Stimulated activated CD8-positive, alpha-beta memory T cell treated with anti-CD3 and anti-CD28 coated beads, Interleukin-2, amount 100 ng/mL, for 1 hour (primary cell): ENCODE data around the gene IFI30.
"Not testable (repeated sequence)": the region's sequence is repeated elsewhere in the genome, so short reads cannot be mapped to it uniquely, and the experiment has no call there.

Experiments
- DNase-seq, 2 donors: peaks; one replicate each; pipeline ENCODE4 v3.0.0-alpha.2; 2020; ENCODE audit warnings: low read depth in 2 of 2

Gene IFI30

DNA sequence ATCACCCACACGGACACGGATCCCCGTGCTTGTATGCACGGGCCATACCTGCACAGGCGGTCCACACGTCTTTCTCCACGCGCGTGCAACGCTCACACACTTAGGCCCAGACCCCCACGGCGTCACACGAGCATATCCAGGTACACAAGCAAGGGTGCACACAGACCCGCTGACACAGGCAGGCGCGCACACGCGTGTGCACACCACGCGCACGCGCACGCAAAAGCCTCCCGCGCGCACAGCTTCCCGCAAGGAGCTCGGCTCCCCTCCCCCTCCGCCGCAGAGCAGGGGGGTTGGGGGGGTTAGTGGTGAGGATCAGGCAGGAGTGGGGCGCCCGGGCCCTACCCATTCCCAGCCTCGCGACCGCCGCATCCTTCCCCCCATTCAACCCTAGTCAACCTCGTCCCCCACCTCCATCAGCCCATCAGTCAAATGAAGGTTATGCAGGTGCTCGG lies 29.8 kb downstream of the IFI30 start:
- no peak for DNase-seq

DNA sequence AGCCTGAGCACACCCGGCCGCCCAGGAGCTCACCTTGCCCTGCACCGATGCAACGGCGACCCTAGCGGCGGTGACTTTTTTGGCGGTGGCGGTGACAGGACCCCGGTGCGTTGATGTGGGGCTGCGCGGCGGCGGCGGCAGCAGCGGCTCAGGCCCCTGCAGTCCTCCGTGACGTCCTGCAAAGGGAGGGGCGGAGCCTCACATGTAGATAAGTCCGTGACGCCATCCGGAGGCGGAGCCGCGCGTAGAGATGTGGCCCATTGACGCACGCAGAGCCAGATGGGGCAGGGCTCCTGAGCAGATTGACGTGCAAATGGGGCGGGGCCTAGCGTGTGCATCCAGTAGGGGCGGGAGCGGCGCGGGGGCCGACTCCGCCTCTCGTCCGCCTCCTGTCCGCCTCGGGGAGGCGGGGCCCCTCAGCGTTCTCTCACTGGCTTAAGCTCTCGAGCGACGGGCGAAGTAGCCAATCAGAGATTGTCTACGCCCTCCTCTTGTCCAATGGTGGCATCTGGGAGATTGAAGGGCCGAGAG lies 30.3 kb downstream of the IFI30 start, which contains the start of gene RAB3A:
Gene RAB3A, minus strand, starts transcription at position 180 of the 531 bp plus-strand sequence. CDS start 1,302 bp downstream, outside the sequence.
- peak; percentile 98 to 99 for DNase-seq

DNA sequence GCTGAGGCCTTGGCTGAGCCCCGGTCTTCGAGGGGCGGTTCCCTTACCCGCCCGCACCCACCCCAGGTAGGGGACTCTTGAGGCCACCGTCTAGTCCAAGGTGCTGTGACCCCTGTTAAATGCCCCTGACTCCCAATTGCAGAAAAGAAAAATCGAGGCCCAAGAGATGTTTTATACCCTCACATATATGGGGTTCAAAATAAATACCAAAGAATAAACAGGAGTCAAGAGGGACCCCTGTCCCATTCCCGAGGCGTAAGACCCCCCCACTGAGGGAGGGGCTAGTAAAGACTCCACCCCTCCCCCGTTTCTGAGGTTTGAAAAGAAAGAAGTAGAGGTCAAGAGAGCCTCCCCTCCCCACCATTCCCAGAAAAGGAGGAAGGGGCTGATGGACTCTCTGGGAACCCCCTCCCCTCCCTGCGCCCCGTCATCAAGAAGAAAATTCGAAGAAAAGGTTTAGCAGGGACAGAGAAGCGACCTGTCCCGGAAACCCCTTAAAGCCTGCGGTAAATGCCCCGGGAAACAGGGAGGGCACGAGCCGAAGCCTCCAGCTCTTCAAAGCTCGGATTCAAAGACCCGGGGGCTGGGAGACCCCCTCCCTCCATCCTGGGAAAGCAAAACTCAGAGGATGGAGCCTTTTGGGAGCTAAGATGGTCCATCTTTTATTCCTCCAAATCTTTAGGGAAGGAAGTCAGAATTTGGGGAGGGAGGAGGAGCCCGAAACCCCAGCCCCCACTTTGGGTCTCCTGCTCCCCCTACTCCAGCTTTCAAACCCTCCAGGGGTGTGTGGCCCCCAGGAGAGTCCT lies 31.0 kb downstream of the IFI30 start:
- no peak for DNase-seq

DNA sequence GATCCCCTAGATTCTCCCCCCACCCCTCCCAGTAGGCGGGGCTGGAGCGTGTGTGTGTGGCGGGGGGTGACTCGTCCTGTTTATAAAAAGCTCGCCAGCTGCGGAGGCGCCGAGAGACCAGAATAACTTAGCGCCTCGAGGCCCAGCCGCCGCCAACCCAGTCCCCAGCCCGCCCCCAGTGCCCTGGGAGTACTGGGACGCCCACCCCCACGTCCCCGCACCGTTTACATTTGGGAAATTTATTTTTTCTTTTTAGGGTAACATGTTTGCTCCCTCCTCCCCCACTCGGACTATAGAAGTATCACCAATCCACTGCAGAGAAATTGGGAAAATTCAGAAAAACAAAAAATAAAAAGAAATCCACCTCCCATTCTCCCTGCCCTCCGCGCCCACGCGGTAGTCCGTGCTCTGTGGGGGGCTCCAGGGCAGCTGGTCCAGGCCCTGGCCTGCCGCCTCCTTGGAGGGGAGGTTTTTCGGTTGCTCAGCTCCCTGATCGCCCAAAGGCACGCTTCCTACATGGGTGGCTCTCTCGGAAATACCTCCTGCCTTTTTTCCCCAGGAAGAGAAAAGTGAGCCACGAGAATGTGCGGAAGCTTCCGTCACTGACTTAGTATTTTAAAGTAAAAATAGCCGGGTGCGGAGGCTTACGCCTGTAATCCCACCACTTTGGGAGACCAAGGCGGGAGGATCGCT lies 31.7 kb downstream of the IFI30 start:
- peak in 1 of 2 donors; percentile 40 for DNase-seq

DNA sequence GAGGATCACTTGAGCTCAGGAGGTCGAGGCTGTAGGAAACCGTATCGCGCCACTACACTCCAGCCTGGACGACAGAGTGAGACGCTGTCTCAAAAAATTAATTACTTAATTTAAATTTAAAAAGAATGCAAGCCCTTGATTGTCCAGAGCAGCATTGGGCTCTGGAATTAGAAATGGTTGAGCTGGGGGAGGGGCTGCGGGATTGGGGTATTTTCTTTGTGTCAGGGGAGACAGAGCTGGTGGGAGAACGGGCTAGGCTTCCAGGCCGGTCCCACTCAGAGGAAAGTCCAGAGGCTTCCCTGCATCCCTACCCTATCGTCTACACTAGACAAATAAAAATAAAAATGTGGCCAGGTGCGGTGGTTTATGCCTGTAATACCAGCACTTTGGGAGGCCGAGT lies 32.4 kb downstream of the IFI30 start:
- DNase-seq, result no peak

DNA sequence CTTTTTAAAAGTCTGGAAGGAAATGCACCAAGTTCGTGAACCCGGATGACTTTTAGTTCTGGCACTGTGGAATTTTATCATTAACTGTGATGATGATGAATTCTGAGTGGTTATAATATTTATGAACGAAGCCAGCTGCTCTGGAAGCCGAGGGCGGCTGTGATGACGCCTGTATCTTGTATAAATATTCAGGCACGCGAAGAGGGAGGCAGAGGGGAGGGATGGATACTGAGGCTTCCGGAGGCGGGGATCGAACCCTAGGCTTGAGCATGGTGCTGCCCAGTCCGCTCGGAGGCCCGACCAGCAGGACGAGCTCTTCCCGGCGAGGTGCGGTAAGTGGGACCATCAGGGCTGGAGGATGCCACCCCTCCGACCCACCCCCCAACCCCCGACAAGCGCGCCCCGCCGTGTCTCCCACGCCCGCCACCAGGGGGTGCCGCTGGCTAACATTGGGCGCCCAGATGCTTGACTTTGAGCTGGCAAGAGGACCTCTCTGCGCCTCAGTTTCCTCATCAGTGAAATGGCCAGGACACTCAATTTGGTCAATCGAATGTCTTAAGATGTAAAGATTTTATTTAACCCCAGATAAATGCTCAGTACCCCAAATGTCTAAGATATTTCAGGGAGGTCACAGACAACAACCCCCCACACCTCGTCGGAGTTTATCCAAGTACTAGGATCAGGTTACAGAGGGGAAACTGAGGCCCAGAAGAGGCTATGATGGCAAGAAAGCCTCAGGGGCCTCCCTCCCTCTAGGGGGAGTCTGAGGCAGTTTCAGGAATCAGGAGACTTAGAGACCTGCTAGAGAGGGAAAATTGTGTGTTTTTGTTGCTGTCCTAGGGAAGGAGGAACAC lies 34.7 kb downstream of the IFI30 start:
- DNase-seq, result no peak

DNA sequence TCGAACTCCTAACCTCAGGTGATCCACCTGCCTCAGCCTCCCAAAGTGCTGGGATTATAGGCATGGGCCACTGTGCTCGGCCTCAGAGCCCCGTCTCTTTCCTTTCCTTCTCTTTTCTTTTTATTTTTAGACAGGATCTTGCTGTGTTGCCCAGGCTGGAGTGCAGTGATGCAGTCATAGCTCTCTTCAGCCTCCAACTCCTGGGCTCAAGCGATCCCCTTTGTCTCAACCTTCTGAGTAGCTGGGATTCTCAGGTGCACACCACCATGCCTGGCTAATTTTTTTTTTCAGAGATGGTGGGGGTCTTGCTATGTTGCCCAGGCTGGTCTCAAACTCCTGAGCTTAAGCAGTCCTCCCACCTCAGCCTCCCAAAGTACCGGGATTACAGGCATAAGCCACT lies 36.3 kb downstream of the IFI30 start:
- not testable (repeated sequence) for DNase-seq

DNA sequence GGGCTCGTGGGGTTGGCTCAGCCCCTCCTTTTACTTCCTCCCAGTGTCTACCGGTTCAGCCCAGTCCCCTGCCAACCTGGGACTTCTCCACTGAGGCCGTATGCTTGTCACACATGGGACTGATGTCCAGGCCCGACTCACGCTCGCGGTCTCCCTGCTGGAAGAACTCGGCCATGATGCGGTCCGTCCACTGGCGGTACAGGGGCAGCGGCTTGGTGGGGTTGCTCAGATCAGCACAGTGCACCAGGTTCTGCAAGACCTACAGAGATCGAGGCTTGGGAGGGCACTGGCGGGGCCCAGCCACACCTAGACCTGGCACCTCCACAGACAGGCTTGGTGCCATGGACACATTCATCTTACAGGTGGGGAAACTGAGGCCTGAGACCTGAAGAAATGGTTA lies 38.1 kb downstream of the IFI30 start:
- no peak for DNase-seq

DNA sequence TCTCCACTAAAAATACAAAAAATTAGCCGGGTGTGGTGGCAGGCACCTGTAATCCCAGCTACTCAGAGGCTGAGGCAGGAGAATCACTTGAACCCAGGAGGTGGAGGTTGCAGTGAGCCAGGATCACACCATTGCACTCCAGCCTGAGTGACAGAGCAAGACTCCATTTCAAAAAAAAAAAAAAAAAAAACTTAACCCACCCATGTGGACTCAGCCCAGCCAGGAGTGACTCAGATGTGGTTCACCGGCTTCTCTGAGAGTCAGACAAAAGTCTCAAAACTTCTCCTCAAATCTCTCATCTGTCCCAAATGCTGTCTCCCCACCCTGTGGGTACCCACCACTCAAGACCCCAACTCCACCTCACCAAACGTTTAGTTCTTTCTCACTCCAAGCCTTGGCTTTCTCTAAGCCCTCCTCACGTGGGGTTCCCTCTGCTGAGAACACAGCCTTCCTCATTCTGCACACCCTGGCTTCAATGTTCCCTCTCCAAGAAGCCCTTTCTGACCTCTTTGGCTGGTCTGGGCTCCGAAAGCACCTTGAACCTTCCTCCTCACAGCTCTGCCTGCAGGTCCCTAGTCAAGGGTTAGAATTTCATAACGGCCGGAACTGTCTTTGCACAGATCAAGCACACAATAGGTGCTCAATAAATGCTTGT lies 41.3 kb downstream of the IFI30 start:
- no peak for DNase-seq

DNA sequence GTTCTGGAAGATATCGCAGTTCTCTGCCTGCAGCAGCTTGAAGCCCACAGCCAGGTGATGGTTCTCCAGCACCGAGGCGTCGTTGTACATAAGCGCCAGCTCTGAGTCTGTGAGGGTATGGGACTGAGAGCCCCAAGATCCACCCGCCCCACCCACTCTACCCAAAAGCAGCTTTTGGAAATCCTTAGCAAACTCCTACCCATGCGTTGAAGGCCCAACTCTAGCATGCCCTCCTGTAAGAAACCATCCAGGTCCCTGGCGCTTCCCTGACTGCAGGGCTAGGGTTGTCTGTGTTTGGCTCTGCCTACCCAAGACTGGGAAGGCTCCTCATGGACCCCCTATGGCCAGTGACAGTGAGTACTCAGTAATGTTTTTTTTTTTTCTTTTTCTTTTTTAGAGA lies 43.2 kb downstream of the IFI30 start:
- DNase-seq, result no peak

DNA sequence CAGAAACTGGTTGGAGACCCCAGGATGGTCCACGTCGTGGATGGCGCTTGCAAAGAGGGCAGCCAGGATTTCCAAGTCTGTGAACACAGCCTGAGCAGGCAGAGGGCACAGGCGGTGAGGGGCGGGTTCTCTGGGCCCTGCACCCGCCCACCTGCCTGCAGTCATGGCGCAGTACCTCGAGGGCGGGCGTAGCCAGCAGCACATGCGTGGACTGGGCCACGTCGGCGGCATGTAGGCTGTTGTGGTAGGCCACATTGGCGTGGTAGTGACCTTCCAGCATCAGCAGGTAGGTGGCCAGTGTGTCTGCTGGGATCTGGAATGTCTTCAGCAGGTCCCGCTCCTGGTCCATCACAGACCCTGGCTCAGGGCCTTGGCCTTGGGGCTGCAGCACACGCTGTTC lies 44.5 kb downstream of the IFI30 start:
- DNase-seq, result no peak

DNA sequence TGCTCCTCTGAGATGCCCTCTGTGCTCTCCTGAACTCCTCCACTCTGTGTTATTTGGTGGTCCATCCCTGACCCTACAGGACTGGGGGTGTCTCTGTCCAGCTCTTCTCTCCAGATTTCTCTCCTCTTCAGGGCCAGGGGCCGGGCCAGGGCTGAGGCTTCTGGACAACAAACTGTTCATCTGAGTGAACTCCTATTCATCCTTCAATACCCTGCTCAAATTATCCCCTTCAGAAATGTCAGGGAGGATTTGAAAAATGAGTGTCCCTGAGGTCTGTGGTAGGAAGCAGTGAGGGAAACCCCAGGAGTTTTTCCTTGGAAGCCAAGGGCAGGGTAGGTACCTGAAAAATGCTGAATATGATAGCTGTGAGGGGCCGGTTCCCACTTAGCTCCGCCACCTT lies 45.0 kb downstream of the IFI30 start:
- no peak for DNase-seq

DNA sequence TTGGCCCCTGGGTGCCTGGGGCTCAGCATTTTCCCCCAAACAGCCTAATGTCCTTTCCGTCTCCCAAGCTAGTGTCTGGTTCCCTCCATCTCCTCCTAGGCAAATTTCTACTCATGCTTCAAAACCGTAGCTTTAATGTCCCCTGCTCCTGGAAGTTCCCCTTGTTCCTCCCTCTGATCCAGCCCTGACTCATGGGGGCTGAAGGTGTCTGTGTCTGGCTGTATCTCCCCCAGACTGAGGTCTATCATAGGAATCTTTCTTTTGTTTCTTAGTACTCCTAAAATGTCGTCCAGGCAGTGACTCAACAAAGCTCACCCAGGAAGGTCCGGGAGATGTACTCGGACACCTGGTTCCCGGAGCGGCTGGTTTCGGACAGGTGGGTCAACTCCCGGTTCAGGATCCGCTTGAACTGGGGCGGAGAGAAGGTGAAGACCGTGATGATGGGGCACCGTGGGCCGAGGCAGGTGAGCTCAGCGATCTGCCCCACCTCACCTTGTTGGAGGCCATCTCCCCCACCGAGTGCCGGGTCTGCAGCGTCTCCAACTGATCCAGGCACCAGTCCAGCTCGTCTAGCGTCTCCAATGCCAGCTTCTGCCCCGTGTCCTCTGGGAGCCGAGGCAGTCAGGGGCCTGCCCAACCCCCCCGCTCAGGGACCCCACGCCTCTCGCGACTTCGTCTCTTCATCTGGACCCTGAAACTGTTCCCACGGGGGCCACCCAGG lies 46.5 kb downstream of the IFI30 start:
- DNase-seq, result no peak

DNA sequence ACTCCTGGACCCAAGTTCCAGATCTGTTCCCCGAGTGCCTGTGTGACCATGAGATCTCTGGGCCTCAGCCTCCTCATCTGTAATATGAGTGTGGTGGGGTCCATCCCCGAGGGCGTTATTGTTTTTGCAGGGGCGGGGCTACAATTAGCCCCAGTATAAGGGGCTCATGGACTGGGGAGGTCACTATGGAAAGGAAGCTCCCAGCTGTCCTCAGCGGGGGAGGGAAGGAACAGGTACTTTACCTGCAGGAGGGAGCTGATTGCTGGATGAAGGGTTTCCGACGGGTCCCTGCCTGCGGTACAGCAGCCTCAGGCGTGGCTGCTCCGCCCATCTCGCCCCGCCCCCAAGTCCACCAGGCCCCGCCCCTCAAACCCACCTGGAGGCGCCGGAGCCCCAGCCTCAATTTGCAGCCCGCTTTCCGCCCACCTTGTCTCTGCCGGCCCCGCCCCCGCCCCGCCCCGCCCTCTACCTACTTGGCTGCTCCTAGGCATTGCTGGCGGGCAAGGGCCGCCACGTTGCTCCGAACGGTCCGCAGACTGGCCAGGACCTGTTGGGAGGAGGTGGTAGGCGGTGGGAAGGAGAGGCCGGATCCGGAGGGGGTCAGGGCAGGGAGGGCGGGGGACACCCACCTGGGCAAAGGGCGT lies 47.1 kb downstream of the IFI30 start:
- DNase-seq, result no peak

DNA sequence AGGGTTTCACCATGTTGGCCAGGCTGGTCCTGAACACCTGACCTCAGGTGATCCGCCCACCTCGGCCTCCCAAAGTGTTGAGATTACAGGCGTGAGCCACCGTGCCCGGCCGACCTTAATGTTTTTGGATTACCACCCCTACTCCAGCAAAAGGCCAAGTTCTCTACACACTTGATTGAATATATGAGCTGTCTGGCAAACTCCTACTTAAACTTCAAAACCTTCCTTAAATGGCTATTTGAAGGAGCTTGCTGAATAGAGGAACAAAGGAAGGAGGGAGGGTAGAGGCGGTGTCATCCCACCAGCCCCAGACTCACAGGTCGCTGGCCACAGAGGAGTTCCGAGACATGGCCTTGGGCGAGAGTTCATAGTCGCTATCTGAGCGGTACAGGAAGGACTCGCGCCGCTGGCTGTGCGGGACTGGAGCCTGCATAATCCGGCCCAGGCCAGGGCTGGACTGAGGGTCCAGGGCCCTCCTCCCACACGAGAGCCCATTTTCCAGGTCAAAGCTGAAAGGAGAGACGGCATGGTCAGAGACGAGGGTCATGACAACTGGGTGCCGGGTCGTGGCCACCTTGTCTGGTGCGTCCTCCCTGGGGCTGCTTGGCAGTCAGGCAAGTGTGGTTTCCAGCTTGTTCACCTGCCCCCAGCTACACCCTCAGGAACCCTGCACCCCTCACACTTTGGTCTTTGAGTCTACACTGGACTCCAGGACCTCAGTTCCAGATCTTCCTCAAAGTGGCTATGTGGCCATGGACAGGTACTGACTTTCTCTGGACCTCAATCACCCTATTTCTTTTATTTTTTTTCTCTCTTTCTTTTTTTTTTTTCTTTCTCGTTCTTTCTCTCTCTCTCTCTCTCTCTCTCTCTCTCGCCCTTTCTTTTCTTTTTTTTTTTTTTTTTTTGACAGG lies 48.5 kb downstream of the IFI30 start:
- DNase-seq, result no peak

DNA sequence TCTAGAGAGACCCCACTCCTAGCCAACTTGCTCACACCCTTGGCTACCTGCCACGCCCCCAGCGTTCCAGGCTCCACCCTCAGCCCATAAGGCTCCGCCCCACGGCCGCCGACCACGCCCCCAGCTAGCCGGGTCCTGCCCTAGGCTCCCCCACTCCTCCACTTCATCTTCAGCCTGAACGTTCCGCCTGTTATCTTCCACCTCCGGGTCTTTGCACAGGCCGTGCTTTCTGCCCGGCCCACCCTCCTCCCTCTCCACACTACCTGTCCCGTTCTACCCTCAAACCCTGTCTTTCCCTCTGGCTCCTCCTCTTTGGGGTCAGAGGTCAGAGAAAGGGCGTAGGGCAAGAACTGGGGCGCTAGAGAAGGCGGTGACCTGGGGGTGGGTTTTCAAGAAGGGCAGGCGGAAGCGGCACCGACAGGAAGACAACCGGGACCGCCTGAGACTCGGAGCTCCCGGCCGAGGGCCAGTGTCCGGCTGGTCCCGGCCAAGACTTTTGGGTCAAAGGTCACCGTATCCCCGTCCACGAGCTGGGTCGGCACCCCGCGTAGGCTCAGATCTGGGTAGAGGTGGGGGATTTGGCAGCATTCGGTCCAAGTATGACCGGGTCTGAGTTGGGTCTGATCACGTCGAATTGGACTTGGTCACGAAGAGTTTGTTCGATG lies 50.4 kb downstream of the IFI30 start:
- no peak for DNase-seq

DNA sequence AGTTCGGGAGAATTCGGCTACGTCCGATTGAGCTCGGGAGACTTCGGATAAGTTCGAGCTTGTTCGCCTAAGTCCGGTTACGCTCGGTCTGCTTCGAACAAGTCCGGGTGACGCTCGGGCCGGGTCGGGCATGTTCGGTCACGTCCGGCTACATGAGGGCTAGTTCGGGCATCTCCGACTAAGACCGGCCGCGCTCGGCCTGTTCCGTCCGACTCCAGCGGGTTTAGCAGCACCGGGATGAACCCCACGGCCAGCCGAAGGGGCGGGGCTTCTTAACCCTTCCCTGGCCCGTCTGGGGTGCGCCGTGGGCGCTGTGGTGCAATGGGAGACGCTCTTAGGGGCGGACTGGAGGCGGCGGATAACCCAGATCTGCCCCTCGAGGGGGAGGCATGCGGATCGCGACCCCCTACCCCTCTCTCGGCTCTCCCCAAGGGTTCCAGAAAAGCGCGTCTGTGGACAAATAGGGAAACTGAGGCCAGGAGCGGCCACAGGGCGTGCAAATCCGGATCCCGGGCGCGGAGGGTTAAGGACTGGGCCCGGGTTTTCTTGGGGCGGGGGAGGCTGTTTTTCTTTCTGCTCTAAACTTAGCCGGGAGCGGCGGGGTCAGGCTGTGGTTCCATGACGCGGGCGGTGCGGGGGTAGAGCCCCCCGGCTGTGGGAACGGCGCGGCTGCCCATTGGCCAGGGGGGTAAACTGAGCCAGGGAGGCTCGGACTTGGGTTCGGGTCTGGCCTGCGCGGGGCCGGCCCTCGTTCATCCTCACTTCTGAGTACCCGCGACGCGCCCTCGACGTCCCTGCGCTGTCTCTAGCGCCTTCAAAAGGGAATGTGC lies 51.1 kb downstream of the IFI30 start:
- DNase-seq, result peak; percentile 64 to 65

DNA sequence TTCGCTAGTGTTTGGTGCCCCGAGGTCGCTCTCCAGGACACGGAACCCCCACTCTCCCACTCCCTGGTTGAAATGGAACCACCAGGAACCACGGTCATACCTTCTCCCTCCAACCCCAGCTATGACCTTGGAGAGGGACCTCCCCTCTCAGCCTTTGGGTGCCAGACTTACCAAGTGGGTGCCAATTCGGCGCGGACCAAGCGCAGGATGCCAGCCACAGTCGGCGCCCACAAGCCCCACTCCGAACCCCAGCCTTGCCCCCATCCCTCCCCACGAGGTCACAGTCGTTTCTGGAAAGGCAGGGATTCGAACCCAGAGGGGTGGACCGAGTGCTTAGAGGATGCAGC lies 51.7 kb downstream of the IFI30 start:
- DNase-seq, result no peak
